ENCODE measurements around the gene PTPRC.

GRCh38 chr1:198780376-198780775, 141.5 kb downstream of the PTPRC start:
- TF ChIP-seq, protein P1, sequence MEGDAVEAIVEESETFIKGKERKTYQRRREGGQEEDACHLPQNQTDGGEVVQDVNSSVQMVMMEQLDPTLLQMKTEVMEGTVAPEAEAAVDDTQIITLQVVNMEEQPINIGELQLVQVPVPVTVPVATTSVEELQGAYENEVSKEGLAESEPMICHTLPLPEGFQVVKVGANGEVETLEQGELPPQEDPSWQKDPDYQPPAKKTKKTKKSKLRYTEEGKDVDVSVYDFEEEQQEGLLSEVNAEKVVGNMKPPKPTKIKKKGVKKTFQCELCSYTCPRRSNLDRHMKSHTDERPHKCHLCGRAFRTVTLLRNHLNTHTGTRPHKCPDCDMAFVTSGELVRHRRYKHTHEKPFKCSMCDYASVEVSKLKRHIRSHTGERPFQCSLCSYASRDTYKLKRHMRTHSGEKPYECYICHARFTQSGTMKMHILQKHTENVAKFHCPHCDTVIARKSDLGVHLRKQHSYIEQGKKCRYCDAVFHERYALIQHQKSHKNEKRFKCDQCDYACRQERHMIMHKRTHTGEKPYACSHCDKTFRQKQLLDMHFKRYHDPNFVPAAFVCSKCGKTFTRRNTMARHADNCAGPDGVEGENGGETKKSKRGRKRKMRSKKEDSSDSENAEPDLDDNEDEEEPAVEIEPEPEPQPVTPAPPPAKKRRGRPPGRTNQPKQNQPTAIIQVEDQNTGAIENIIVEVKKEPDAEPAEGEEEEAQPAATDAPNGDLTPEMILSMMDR (IDR thresholded peaks at IDR 0.05; ENCODE audit: extremely low read depth in 1 of 2, insufficient read depth in 1 of 2, low read depth in 1 of 2, low read length in 2 of 2): no peak
- peak; percentile 84 for TF ChIP-seq JUN (IDR thresholded peaks at IDR 0.05; ENCODE audit: borderline replicate concordance, insufficient read depth, insufficient read length, low read depth)
